ENCODE data around the gene XRCC4. TPM values are rescaled to one million over a fixed set of nuclear protein-coding genes. Genes with fewer than 3 reads are reported as not detected.

XRCC4 gene
- total RNA-seq, 1 experiment from 2014 or later = 24.6 TPM

GRCh38 chr5:83034528-83035207 lies 42.7 kb upstream of the XRCC4 start:
- Histone ChIP-seq H2AFZ (ENCODE audit: low read depth, low read length, poor library complexity, severe bottlenecking) (no peak overlapping the region), H3K4me3 (replicated peaks in 1 of 2; ENCODE audit: low read depth in 1 of 2, low read length in 2 of 2) (no peak overlapping the region), H3K27me3 (ENCODE audit: insufficient read depth, low read length) (no peaks in the 10 kb centered on the region), H3K9me3 (ENCODE audit: control insufficient read depth in 1 of 2, insufficient read depth in 1 of 2, low read depth in 1 of 2, low read length in 2 of 2) (no peaks in the 10 kb centered on the region), H3K9me2 (ENCODE audit: insufficient read depth) (no peaks in the 10 kb centered on the region), H3K36me3 (ENCODE audit: control insufficient read depth in 1 of 2, insufficient read depth in 2 of 2, low read length in 2 of 2) (no peaks in the 10 kb centered on the region), H4K20me1 (ENCODE audit: insufficient read depth) (no peaks in the 10 kb centered on the region), H3K4me1 (ENCODE audit: control insufficient read depth in 1 of 2, insufficient read depth in 2 of 2, low read length in 2 of 2) (peaks cover 0 to 5% of the 10 kb centered on the region in 2 experiments; a peak in 1 of 4 replicates), H3K4me2 (ENCODE audit: low read length) (no peak overlapping the region), H3K79me2 (ENCODE audit: insufficient read depth, low read length) (no peaks in the 10 kb centered on the region), H3K9ac (ENCODE audit: low read length) (no peak overlapping the region), H3K27ac (ENCODE audit: low read depth, low read length) (no peak overlapping the region)
- intact Hi-C loops (cut with micrococcal nuclease) = no loop called here
- ChIA-PET RAD21 (ENCODE audit: low non-redundant PET in 1 of 2, low total read pairs in 2 of 2, uncharacterized antibody in 2 of 2, unreplicated experiment in 2 of 2) (no interaction called here), POLR2A (interaction anchor here (1.3 kb wide), 1 partner anchor 16 kb away, joined by 3 read pairs; no protein-coding TSS in a partner anchor), CTCF (no interaction called here)
- DNase-seq (ENCODE audit: low read depth, low spot score) (no peak), ATAC-seq (no peak)
- no peak for TF ChIP-seq CBX3 (IDR thresholded peaks at IDR 0.05; ENCODE audit: low read depth)
- no peak for TF ChIP-seq SP1 (IDR thresholded peaks at IDR 0.05; ENCODE audit: low read depth)
- TF ChIP-seq SIN3A (IDR thresholded peaks at IDR 0.05; ENCODE audit: low read depth) = no peak
- TF ChIP-seq EZH2phosphoT487 (IDR thresholded peaks at IDR 0.05; ENCODE audit: borderline replicate concordance) = no peak
- TF ChIP-seq CTCF (IDR thresholded peaks at IDR 0.05 in 2 of 3, conservative IDR thresholded peaks at IDR 0.05 in 1 of 3; ENCODE audit: borderline replicate concordance in 1 of 3, insufficient read depth in 1 of 3, low read depth in 2 of 3, low read length in 2 of 3) = no peak
- TF ChIP-seq CEBPB (IDR thresholded peaks at IDR 0.05; ENCODE audit: low read depth) = no peak
- no peak for TF ChIP-seq JUND (IDR thresholded peaks at IDR 0.05)
- TF ChIP-seq RAD21 (IDR thresholded peaks at IDR 0.05; ENCODE audit: low read depth) = no peak
- TF ChIP-seq ZNF274 (IDR thresholded peaks at IDR 0.05; ENCODE audit: low read depth, low read length) = no peak
- no peak for TF ChIP-seq SRF (IDR thresholded peaks at IDR 0.05; ENCODE audit: low read depth)
- no peak for TF ChIP-seq ZBTB33 (IDR thresholded peaks at IDR 0.05; ENCODE audit: extremely low read depth, insufficient replicate concordance, low read length)
- TF ChIP-seq MAX (IDR thresholded peaks at IDR 0.05) = no peak
- TF ChIP-seq REST (IDR thresholded peaks at IDR 0.05; ENCODE audit: low read depth) = no peak
- TF ChIP-seq EGR1 (IDR thresholded peaks at IDR 0.05; ENCODE audit: low read depth) = no peak
- TF ChIP-seq EZH2 (IDR thresholded peaks at IDR 0.05) = no peak
- no peak for TF ChIP-seq ATF3 (IDR thresholded peaks at IDR 0.05)
- no peak for TF ChIP-seq ZFX (IDR thresholded peaks at IDR 0.05)
- TF ChIP-seq POLR2A (IDR thresholded peaks at IDR 0.05; ENCODE audit: borderline replicate concordance, extremely low read depth, insufficient read depth, insufficient read length) = no peak
- TF ChIP-seq TCF7L2 (IDR thresholded peaks at IDR 0.05; ENCODE audit: borderline replicate concordance, extremely low read depth, insufficient read depth, insufficient read length) = no peak
- no TSS peak for BruUV-seq (replicated peaks)
